Stimulated activated CD8-positive, alpha-beta memory T cell treated with anti-CD3 and anti-CD28 coated beads, Interleukin-4, amount 100 ng/mL, for 1 hour (primary cell): ENCODE data around the gene OSCAR.
A peak's percentile ranks its signal among the peaks of the same experiment; 100 is the strongest.
"Not testable (repeated sequence)": the region's sequence is repeated elsewhere in the genome, so short reads cannot be mapped to it uniquely, and the experiment has no call there.

Source experiments
- DNase-seq, 2 donors: peaks; one replicate each; pipeline ENCODE4 v3.0.0-alpha.2; 2020; ENCODE audit warnings: low read depth in 2 of 2, low spot score in 1 of 2

OSCAR gene

GRCh38 chr19:54127688-54128440, 27.3 kb upstream of the OSCAR start:
- no peak for DNase-seq

- no peak for DNase-seq
These were observed 25.1 kb upstream of the OSCAR start for GRCh38 chr19:54125713-54126112.

DNA sequence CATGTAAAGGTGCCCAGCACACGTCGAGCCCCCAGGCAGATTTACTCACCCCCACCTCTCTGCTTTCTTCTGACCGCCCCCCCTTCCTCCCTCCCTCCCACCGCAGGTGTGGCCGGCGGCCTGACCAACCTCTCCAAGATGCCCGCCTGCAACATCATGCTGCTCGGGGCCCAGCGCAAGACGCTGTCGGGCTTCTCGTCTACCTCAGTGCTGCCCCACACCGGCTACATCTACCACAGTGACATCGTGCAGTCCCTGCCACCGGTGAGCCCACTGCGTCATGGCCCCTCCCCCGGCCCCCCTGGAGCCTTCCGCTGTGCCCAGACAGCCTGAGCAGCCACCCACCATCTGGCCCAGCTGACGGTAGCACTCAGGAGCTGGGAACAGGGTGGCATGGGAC, 23.8 kb upstream of the OSCAR start:
- no peak for DNase-seq

- no peak for DNase-seq
These were observed 23.1 kb upstream of the OSCAR start for GRCh38 chr19:54123682-54124081.

- DNase-seq = no peak
These were observed 20.7 kb upstream of the OSCAR start for GRCh38 chr19:54121259-54121658.

GRCh38 chr19:54115109-54116063, 14.8 kb upstream of the OSCAR start, which contains the start of the genes PRPF31 and TFPT:
Gene PRPF31, plus strand, starts transcription at chr19:54115754. Its CDS starts 2,525 bp downstream, at chr19:54118279.
Gene TFPT, minus strand, starts transcription at chr19:54115657. Its CDS starts 388 bp downstream, at chr19:54115269.
- DNase-seq = peak; percentile 91 to 97

- no peak for DNase-seq
These were observed 13.9 kb upstream of the OSCAR start for GRCh38 chr19:54114340-54115108.

GRCh38 chr19:54109651-54110050, 9.0 kb upstream of the OSCAR start:
- no peak for DNase-seq

GRCh38 chr19:54108496-54108895, 7.9 kb upstream of the OSCAR start:
- DNase-seq = no peak

DNA sequence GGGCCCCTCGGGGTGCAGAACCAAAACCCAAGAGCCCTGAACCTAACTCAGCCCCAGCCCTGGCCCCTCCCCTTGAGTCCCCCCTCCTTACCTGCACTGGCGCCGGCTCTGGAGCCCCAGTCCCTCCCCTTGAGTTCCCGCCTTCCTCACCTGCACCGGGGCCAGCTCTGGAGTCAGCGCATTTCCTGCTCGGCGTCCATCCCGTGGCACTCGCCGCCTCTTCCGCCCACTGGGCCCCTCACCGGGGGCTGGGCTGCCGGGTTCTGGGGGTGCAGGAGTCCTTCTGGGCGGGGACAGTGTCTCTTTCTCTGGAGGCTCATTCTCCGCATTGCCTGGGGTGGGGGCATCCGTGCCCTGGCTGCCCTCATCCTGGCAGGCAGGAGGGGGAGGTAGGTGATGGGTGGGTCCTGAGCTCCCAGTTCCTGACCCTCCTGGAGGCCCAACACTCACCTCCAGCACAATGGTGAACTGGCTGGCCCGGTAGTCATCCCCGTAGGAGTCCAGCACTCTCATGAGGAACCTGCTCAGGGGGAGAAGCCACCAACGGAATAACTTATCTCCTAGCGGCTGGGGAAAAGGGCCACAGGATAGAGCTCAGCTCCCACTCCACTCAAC, 7.4 kb upstream of the OSCAR start:
- no peak for DNase-seq

DNA sequence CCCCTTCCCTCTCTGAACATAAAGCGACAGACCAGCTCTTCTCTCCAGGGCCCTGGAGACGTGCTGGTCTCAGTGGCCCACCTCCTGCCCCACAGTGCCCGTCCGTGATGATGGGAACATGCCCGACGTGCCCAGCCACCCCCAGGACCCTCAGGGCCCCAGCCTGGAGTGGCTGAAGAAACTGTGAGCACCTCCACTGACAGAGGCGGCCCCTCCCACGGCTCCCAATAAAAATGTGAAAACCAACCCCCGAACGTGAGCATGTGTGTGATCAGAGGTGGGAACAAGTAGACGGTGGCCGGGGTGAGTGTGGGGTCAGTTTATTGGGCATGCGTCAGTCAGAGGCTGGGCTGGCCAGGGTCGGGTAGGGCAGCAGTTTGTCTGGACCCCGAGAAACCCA, 6.1 kb upstream of the OSCAR start:
- no peak for DNase-seq

DNA sequence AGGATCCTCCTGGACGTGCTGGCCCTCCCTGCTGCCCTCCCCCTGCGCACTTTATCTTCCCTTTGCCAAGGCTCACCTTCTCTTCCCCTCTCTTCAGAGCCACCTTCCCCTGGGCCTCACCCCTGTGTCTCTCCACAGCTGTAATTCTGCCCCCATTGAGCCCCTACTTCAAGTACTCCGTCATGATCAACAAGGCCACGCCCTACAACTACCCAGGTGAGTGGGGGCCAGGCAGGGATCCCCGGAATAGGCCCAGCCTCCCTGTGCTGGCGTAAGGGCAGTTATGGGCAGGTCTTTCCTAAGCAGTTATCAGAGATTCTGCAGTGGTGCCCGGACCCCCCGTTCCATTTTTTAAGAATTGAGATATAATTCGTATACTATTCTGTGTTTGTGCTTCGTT, 5.2 kb upstream of the OSCAR start:
- DNase-seq = no peak

DNA sequence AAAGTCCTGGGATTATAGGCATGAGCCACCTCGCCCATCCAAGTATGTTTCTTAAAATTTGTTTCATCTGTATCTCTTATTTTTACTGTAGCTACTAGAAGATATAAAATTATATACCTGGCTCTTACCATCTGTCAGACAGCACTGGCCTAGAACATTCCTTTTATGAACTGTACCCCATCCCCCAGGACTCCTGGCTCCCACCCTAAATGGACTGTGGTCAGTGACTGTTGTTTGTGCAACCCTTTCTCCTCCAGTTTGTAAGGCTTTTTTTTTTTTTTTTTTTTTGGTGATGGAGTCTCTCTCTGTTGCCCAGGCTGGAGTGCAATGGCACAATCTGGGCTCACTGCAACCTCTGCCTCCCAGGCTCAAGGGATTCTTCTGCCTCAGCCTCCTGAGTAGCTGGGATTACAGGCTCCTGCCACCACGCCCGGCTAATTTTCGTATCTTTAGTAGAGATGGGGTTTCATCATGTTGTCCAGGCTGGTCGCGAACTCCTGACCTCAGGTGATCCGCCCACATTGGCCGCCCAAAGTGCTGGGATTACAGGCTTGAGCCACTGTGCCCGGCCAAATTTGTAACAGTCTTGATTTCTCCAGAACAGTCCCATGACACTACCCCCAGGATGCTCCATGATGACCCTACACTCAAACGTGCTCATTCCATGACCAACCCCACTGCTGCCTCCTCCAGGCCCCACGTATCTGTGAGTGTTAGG, 4.6 kb upstream of the OSCAR start:
- no peak for DNase-seq

DNA sequence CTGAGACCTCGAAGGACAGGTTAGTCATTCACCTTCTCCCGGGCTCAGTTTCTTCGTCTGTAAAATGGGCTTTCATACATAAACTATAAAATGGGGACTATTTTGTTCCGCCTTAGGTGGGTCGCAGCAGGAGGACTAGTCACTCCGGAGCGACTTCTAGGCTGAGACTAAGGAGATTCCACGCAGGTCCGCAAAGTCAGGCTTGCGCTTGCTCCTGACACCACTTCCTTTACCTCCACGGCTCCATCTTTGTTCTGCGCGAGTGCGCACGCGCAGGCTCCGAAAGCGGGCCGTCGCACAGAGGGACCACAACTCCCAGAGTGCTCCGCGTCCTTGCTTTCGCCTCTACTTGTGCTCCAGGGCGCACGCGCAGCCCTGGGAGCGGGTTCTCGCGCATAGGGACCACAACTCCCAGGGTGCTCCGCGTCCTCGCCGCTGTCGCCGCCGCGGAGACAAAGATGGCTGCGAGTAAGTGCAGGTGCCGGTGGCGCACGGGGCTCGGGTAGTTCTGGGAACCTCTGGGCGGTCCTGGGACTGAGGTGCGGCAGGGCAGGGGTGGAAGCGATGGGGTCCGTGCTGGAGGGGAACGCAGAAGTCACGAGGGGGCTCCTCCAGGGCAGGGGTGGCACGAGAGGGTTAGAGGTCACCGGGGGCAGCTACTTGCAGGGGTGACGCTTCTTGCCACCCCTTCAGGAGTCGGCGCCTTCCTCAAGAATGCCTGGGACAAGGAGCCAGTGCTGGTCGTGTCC, 2.0 kb upstream of the OSCAR start, which contains the start of gene NDUFA3:
Gene NDUFA3 (plus strand): TSS at position 435 of the 749 bp plus-strand sequence. CDS start 24 bp downstream, at position 459.
- peak; percentile 86 to 94 for DNase-seq

DNA sequence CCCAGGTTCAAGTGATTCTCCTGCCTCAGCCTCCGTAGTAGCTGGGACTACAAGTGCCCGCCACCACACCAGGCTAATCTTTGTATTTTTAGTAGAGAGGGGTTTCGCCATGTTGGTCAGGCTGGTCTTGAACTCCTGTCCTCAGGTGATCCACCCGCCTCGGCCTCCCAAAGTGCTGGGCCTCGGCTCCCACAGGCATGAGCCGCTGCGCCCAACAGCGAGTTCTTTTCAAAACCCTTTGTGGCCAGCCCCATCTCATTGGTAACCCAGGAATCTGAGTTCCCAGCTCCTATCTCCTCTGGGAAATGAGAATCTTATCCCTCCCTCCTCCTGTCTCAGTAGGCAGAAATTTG, 724 bp downstream of the OSCAR start:
- DNase-seq = not testable (repeated sequence)

GRCh38 chr19:54099190-54099902, 1.3 kb downstream of the OSCAR start:
- no peak for DNase-seq

DNA sequence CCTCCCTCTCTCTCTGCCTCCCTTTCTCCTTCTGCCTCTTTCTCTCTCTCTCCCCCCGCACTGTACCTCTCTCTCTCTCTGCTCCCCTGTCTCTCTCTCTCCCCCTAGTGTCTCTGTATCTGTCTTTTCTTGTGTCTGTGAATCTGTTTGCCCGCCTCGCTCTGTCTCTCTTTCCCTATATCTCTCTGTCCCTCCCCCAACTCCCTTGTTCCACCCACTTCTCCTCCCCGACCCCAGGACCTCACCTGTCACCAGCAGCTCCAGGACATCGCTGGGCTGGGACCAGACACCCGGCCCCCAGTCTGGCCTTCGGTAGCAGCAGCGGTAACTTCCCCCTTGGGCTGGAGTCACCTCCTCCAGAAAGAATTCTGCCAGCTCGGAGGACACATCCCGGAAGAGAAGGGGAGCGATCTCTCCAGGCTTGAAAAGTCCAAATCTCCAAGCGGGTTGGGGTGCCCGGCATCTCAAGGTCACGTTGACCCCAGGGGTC, 3.9 kb downstream of the OSCAR start:
- no peak for DNase-seq

- not testable (repeated sequence) for DNase-seq
These were observed 4.6 kb downstream of the OSCAR start for GRCh38 chr19:54095859-54096616.
